HG03139 (cell line): ENCODE measurements around the gene CCDC13.

Source experiments
- ATAC-seq: cut with Tn5 transposase; IDR thresholded peaks from one replicate; pipeline ENCODE4 v1.9.1; 2021; ENCODE audit not compliant: unreplicated experiment

CCDC13 gene

DNA sequence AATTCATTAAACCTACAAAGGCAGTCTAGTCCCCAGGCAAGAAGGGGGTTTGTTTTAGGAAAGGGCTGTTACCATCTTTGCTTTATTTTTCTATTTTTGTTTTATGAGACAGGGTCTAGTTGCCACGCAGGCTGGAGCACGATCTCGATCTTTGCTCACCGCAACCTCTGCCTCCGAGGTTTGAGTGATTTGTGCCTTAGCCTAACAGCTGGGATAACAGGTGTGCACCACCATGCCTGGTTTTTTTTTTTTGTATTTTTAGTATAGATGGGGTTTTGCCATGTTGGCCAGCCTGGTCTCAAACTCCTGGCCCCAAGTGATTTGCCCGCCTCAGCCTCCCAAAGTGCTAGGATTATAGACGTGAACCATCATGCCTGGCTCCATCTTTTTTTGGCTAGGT is 26.3 kb upstream of the CCDC13 start:
- no peak for ATAC-seq

DNA sequence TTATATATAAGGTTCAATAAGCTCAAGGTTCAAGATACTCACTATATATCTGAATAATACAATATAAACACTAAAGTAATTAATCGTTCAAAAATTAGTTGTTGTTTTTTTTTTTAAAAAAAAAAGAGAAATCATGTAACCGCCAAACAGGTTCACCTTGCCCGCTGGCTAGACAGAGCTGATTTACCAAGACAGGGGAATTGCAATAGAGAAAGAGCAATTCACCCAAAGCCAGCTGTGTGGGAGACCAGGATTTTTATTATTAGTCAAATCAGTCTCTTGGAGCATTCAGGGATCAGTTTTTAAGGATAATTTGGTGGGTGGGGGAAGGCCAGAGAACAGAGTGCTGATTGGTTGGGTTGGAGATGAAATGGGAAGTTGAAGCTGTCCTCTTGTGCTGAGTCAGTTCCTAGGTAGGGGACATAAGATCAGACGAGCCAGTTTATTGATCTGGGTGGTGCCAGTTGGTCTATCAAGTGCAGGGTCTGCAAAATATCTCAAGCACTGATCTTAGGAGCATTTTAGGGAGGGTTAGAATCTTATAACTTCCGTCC is 23.4 kb upstream of the CCDC13 start:
- ATAC-seq: no peak

DNA sequence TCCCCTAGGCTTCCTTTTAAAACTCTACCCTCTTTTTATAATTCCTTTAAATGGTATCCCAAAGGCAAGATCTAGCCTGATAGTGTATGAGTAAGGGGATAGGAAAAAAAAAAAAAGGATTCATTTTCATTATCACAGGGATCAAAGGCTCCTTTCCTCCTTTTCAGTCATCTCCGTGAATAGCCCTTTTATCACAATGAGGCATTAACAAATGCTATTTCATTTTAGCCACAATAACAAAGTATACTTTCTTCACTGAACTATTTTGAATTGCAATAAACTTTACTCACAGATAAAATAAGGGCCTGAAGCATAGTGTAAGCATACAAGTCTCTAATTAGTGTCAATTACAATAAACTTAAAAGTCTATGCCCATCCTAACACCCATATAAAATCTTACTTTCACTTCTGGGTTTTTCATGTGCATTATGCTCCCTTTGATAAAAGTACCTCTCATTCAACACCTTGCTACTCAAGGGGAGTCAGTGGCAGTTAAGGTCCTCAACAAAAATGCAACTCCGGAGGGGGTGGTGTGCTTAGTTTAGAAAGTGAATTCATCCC is 22.6 kb upstream of the CCDC13 start:
- no peak for ATAC-seq

DNA sequence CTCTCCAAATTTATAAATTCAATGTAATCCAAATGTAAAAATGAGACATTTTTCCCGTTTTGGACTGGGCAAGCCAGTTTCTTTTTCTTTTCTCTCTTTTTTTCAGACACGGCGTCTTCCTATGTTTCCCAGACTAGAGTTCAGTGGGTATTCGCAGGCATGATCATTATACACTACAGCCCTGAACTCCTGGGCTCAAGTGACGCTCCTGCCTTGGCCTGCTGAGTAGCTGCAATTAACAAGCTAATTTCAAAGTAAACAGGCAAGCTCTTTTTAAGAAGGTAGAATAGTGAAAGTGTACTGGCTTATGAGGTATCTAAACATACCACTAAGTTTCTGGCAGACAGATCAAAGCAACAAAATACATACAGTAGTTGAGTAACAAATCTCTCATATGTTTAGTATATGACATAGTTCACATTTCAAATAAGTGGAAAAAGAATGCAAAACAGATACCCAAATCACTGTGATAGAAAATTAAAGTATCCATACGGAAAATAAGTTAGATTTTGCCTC is 17.7 kb upstream of the CCDC13 start:
- ATAC-seq: no peak

GRCh38 chr3:42786631-42787030 is 13.6 kb upstream of the CCDC13 start:
- ATAC-seq: no peak

- no peak for ATAC-seq
These were observed 13.2 kb upstream of the CCDC13 start for GRCh38 chr3:42786212-42786611.

- no peak for ATAC-seq
These were observed 8.0 kb upstream of the CCDC13 start for GRCh38 chr3:42780892-42781700.

GRCh38 chr3:42780398-42780797 is 7.3 kb upstream of the CCDC13 start:
- no peak for ATAC-seq

GRCh38 chr3:42778644-42779043 is 5.6 kb upstream of the CCDC13 start:
- ATAC-seq: no peak

- peak; percentile 4 for ATAC-seq
These were observed 327 bp upstream of the CCDC13 start for GRCh38 chr3:42773409-42773751.

- no peak for ATAC-seq
These were observed 1.8 kb downstream of the CCDC13 start for GRCh38 chr3:42771271-42771670.

GRCh38 chr3:42769477-42770131 is 3.4 kb downstream of the CCDC13 start:
- no peak for ATAC-seq

DNA sequence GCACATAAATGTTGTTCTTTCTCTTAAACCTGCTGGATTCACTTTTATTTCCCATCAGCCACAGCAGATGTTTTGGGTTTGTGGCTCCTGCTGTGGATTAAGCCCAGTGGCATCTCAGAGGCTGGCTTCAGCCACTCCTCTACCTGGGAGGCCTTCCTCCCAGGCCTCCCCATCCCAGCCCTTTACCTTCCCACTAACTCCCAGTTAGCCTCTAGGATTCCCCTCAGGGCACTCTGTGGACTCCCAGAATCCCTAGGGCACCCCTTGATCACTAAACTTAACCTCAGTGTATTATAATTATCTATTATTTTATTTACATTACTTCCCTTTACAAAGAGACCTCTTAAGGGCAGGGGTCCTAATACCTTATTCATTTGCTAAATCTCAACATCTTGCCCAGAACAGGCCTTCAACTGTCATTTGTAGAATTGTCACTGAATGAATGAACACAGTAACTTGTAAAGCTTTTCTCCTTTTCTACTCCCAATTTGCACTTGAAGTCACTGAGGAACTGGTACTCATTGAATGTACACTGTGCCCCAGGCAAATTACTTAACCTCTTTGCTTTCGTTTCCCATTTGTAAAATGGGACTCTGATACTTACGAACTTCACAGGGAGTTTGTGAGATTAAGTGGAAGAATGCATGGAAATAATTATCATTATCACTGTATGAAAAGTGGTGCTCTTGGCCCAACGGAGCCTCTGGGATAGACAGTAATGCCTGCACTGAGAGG is 8.3 kb downstream of the CCDC13 start:
- ATAC-seq: no peak

DNA sequence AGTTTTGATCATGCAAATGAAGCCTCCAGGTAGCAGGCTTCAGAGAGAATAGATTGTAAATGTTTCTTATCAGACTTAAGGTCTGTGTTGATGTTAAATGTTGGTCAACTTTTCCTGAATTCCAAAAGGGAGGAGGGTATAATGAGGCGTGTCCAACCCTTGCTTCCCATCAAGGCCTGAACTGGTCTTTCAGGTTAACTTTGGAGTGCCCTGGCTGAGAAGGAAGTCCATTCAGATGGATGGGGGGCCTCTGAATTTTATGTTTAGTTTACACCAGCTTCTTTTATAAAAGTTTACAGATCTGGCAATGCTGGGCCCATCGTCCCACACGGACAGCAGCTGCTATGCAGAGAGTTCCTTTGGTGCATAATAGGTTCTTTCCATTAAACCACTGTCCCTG is 8.9 kb downstream of the CCDC13 start:
- ATAC-seq: no peak

DNA sequence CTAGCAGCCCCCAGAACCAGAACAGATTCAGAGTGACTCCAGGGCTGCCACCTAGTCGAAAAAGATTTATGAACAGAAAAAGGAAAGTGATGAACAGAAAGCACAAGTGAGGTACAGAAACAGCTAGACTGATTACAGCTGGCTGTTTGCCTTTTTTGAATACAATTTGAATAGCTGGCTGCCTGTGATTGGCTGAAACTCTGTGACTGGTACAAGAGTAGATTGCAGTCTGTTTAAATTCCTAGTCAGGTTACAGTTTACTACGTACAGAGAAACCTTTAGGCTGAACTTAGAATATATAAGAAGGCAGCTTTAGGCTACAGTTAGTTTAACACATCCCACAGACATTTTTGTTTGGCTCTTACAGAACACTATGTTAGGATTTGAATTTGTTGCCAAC is 10.0 kb downstream of the CCDC13 start:
- ATAC-seq: no peak

GRCh38 chr3:42762046-42762724 is 10.9 kb downstream of the CCDC13 start:
- ATAC-seq: no peak

DNA sequence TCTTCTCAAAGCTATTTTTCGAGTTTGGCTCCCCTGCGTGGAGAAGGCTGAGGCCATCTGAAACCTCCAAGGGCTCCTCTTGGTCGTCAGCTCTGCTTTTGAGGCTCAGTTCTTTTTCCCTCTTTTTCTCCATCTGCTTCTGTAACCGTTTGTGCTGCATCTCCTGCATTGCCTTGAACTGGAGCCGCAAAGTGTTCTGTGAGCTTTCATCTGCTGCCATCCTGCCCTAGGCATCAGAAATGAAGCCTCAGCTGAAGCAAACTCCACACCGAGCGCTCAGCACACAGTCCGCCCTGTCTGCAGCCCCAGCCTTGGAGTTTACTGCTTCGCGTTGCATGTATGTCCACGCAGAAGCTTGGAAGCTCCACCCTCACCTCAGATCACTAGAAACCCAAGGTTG is 14.9 kb downstream of the CCDC13 start:
- no peak for ATAC-seq

GRCh38 chr3:42756681-42757213 is 16.3 kb downstream of the CCDC13 start:
- ATAC-seq: no peak

GRCh38 chr3:42755681-42756578 is 17.1 kb downstream of the CCDC13 start:
- no peak for ATAC-seq
